Mesothelial cell of epicardium (in vitro differentiated cells): ENCODE measurements around the gene BIRC5. TPM values are rescaled to one million over a fixed set of nuclear protein-coding genes. Genes with fewer than 3 reads are reported as not detected.

Experiments
- DNase-seq, 2 experiments: peaks; one replicate each; pipeline ENCODE4 v3.0.0; 2021; ENCODE audit warnings: low spot score in 2 of 2; ENCODE audit not compliant: unreplicated experiment in 2 of 2
- H3K27ac Mint-ChIP-seq: 2 replicates; pipeline ENCODE4 v1.8.0; 2021; ENCODE audit warnings: mixed read lengths
- H3K27me3 Mint-ChIP-seq: 2 replicates; pipeline ENCODE4 v1.8.0; 2021; ENCODE audit warnings: low read depth, mixed read lengths
- H3K36me3 Mint-ChIP-seq: 2 replicates; pipeline ENCODE4 v1.8.0; 2021; ENCODE audit warnings: mixed read lengths
- H3K4me1 Mint-ChIP-seq: 2 replicates; pipeline ENCODE4 v1.8.0; 2021; ENCODE audit warnings: mixed read lengths
- H3K4me3 Mint-ChIP-seq: 2 replicates; pipeline ENCODE4 v1.8.0; 2021; ENCODE audit warnings: mild to moderate bottlenecking, moderate library complexity, mixed read lengths
- H3K9me3 Mint-ChIP-seq: 2 replicates; pipeline ENCODE4 v1.8.0; 2021; ENCODE audit warnings: mixed read lengths
- CTCF ChIP-seq: fragments of 200-600 bp; sonication (generic); IDR thresholded peaks from one replicate; pipeline ENCODE4 v1.5.0; 2021; ENCODE audit warnings: antibody characterized with exemption; ENCODE audit not compliant: unreplicated experiment
- total RNA-seq: library from RNA; stranded (reverse); gene quantifications from 3 replicates; pipeline ENCODE4 v1.2.1, GENCODE V29; 2021

Gene BIRC5
- total RNA-seq, 1 donor from 2014 or later = 22.8 TPM

GRCh38 chr17:78174870-78175642, 39.0 kb upstream of the BIRC5 start:
- Mint-ChIP-seq H3K4me3 (no peak overlapping the region), H3K27me3 (no peaks in the 10 kb centered on the region), H3K4me1 (peaks cover 15% of the 10 kb centered on the region), H3K27ac (no peak overlapping the region), H3K9me3 (no peaks in the 10 kb centered on the region), H3K36me3 (peaks cover 17% of the 10 kb centered on the region)
- DNase-seq = no peak
- no peak for TF ChIP-seq CTCF

- DNase-seq = no peak
- TF ChIP-seq CTCF = no peak
- peaks cover 15% of the 10 kb centered on the region for H3K4me1 Mint-ChIP-seq
- H3K9me3 Mint-ChIP-seq = no peaks in the 10 kb centered on the region
- peaks cover 20% of the 10 kb centered on the region for H3K36me3 Mint-ChIP-seq
- H3K27me3 Mint-ChIP-seq = no peaks in the 10 kb centered on the region
- H3K4me3 Mint-ChIP-seq = no peak overlapping the region
- no peak overlapping the region for H3K27ac Mint-ChIP-seq
Observed at GRCh38 chr17:78175643-78175981, 38.4 kb upstream of the BIRC5 start.

- peaks cover 15% of the 10 kb centered on the region for H3K4me1 Mint-ChIP-seq
- no peak overlapping the region for H3K4me3 Mint-ChIP-seq
- H3K27ac Mint-ChIP-seq = no peak overlapping the region
- H3K27me3 Mint-ChIP-seq = no peaks in the 10 kb centered on the region
- H3K9me3 Mint-ChIP-seq = no peaks in the 10 kb centered on the region
- peak; percentile 93 for TF ChIP-seq CTCF
- peak; percentile 54 to 87 for DNase-seq
- H3K36me3 Mint-ChIP-seq = peaks cover 24% of the 10 kb centered on the region
Observed at GRCh38 chr17:78176548-78177025, 37.5 kb upstream of the BIRC5 start.

GRCh38 chr17:78179372-78179771, 34.7 kb upstream of the BIRC5 start:
- H3K36me3 Mint-ChIP-seq = peaks cover 22% of the 10 kb centered on the region
- no peak overlapping the region for H3K27ac Mint-ChIP-seq
- no peaks in the 10 kb centered on the region for H3K9me3 Mint-ChIP-seq
- H3K4me1 Mint-ChIP-seq = peaks cover 7% of the 10 kb centered on the region
- no peak overlapping the region for H3K4me3 Mint-ChIP-seq
- TF ChIP-seq CTCF = no peak
- no peak for DNase-seq
- H3K27me3 Mint-ChIP-seq = no peaks in the 10 kb centered on the region

- peaks cover 22% of the 10 kb centered on the region for H3K36me3 Mint-ChIP-seq
- no peak for TF ChIP-seq CTCF
- H3K27ac Mint-ChIP-seq = no peak overlapping the region
- H3K4me1 Mint-ChIP-seq = peaks cover 12% of the 10 kb centered on the region
- no peaks in the 10 kb centered on the region for H3K9me3 Mint-ChIP-seq
- H3K4me3 Mint-ChIP-seq = no peak overlapping the region
- no peaks in the 10 kb centered on the region for H3K27me3 Mint-ChIP-seq
- DNase-seq = no peak
Observed at GRCh38 chr17:78180083-78180482, 34.0 kb upstream of the BIRC5 start.
